HCT116 (cell line): Measurements from ENCODE around the gene DCAF6. TPM values are rescaled to one million over a fixed set of nuclear protein-coding genes. Genes with fewer than 3 reads are reported as not detected.

ENCODE experiments used
- ATAC-seq: fragments of 200-7000 bp; cut with Tn5 transposase; 2 replicates; pipeline ENCODE4 v1.9.1; 2020; ENCODE audit warnings: mild to moderate bottlenecking, moderate library complexity
- BruUV-seq: library from RNA; stranded (reverse); fragments of 400-500 nt; replicated peaks from 2 replicates; lab custom pipeline; 2021; lab: Mats Ljungman, UMichigan
- CTCF ChIA-PET: fragments of 300-600 bp; sonication (Branson Sonifier 250); formaldehyde crosslinking; loops from one replicate; lab custom pipeline; 2021; ENCODE audit warnings: antibody characterized with exemption; lab: Charles Lee
- POLR2A ChIA-PET: fragments of 300-600, 350-600 bp; sonication (Branson Sonifier 250); formaldehyde crosslinking; loops from one replicate; lab custom pipeline; 2021; ENCODE audit warnings: antibody characterized with exemption; lab: Charles Lee
- RAD21 ChIA-PET, 2 experiments: fragments of 300-600 bp; sonication (Branson Sonifier 250); formaldehyde crosslinking; loops; one replicate each; lab custom pipeline; 2023; ENCODE audit warnings: low total read pairs in 2 of 2; ENCODE audit not compliant: uncharacterized antibody in 2 of 2, unreplicated experiment in 2 of 2, low non-redundant PET in 1 of 2; lab: Charles Lee
- DNase-seq: peaks from one replicate; pipeline ENCODE4 v3.0.0-alpha.2; 2010; ENCODE audit warnings: low read depth, low spot score
- H2AFZ ChIP-seq: fragments of 200-600 bp; shearing (Covaris generic), sonication (generic); 2 replicates; pipeline ENCODE4 v1.6.1; 2017; ENCODE audit warnings: low read depth, mixed run types, mixed read lengths, antibody characterized with exemption, low read length; ENCODE audit not compliant: poor library complexity, severe bottlenecking
- H3K27ac ChIP-seq: 2 replicates; pipeline ENCODE4 v1.5.1; 2012; ENCODE audit warnings: low read depth, low read length
- H3K27me3 ChIP-seq: fragments of 200-600 bp; sonication (generic); 2 replicates; pipeline ENCODE4 v1.6.1; 2016; ENCODE audit warnings: mixed run types, low read length, mixed read lengths; ENCODE audit not compliant: insufficient read depth
- H3K36me3 ChIP-seq, 2 experiments: fragments of 200-500 bp in 1 of 2; fragments of 200-600 bp in 1 of 2; sonication (Bioruptor generic) in 1 of 2; sonication (generic) in 1 of 2; 2 replicates each; pipeline versions ENCODE4 v1.5.1 to v1.6.1; 2014 to 2016; ENCODE audit warnings: low read length in 2 of 2, inconsistent platforms in 1 of 2, mixed read lengths in 1 of 2, mixed run types in 1 of 2; ENCODE audit not compliant: insufficient read depth in 2 of 2, control insufficient read depth in 1 of 2
- H3K4me1 ChIP-seq, 2 experiments: fragments of 200-600 bp in 1 of 2; sonication (generic) in 1 of 2; 2 replicates each; pipeline versions ENCODE4 v1.5.1 to v1.6.1; 2012 to 2017; ENCODE audit warnings: low read length in 2 of 2, inconsistent platforms in 1 of 2, mild to moderate bottlenecking in 1 of 2, mixed read lengths in 1 of 2, mixed run types in 1 of 2, moderate library complexity in 1 of 2; ENCODE audit not compliant: insufficient read depth in 2 of 2, control insufficient read depth in 1 of 2
- H3K4me2 ChIP-seq: fragments of 200-600 bp; sonication (generic); 2 replicates; pipeline ENCODE4 v1.6.1; 2017; ENCODE audit warnings: mixed run types, low read length, mixed read lengths
- H3K4me3 ChIP-seq, 2 experiments: fragments of 200-600 bp in 1 of 2; sonication (generic) in 1 of 2; replicated peaks in 1 of 2; 2 replicates each; pipeline ENCODE4 v1.5.1; 2011 to 2016; ENCODE audit warnings: low read length in 2 of 2, control low read depth in 1 of 2, low read depth in 1 of 2, mild to moderate bottlenecking in 1 of 2, mixed read lengths in 1 of 2, mixed run types in 1 of 2
- H3K79me2 ChIP-seq: fragments of 200-600 bp; sonication (generic); 2 replicates; pipeline ENCODE4 v1.6.1; 2017; ENCODE audit warnings: mild to moderate bottlenecking, mixed run types, low read length, moderate library complexity, mixed read lengths; ENCODE audit not compliant: insufficient read depth
- H3K9ac ChIP-seq: fragments of 200-600 bp; sonication (generic); 2 replicates; pipeline ENCODE4 v1.6.1; 2016; ENCODE audit warnings: low read length, mixed read lengths
- H3K9me2 ChIP-seq: fragments of 200-600 bp; sonication (generic), shearing (Covaris generic); 2 replicates; pipeline ENCODE4 v1.6.1; 2017; ENCODE audit warnings: mixed run types, mild to moderate bottlenecking, moderate library complexity; ENCODE audit not compliant: insufficient read depth
- H3K9me3 ChIP-seq, 2 experiments: fragments of 200-500 bp in 1 of 2; fragments of 200-600 bp in 1 of 2; sonication (Bioruptor generic) in 1 of 2; sonication (generic) in 1 of 2; 2 replicates each; pipeline ENCODE4 v1.6.1; 2014 to 2017; ENCODE audit warnings: low read length in 2 of 2, mixed read lengths in 2 of 2, inconsistent platforms in 1 of 2, low read depth in 1 of 2, mild to moderate bottlenecking in 1 of 2, mixed run types in 1 of 2, moderate library complexity in 1 of 2; ENCODE audit not compliant: control insufficient read depth in 1 of 2, insufficient read depth in 1 of 2
- H4K20me1 ChIP-seq: fragments of 200-600 bp; sonication (generic), shearing (Covaris generic); 2 replicates; pipeline ENCODE4 v1.6.1; 2017; ENCODE audit warnings: mixed run types, mild to moderate bottlenecking, moderate library complexity; ENCODE audit not compliant: insufficient read depth
- EGR1 ChIP-seq: IDR thresholded peaks from 2 replicates; pipeline ENCODE4 v1.6.1; 2012; ENCODE audit warnings: low read depth
- EZH2 ChIP-seq: fragments of 200-600 bp; sonication (generic); IDR thresholded peaks from 2 replicates; pipeline ENCODE4 v1.6.1; 2017; ENCODE audit warnings: antibody characterized with exemption, mixed run types
- EZH2phosphoT487 ChIP-seq: fragments of 200-600 bp; IDR thresholded peaks from 2 replicates; pipeline ENCODE4 v1.6.1; 2018; ENCODE audit warnings: antibody characterized with exemption, borderline replicate concordance
- POLR2A ChIP-seq: IDR thresholded peaks from 2 replicates; pipeline ENCODE4 v1.7.0; 2011; ENCODE audit warnings: borderline replicate concordance; ENCODE audit not compliant: insufficient read depth, insufficient read length; ENCODE audit errors: extremely low read depth
- SP1 ChIP-seq: IDR thresholded peaks from 2 replicates; pipeline ENCODE4 v1.6.1; 2012; ENCODE audit warnings: low read depth
- TCF7L2 ChIP-seq: IDR thresholded peaks from 2 replicates; pipeline ENCODE4 v1.7.0; 2011; ENCODE audit warnings: borderline replicate concordance, inconsistent platforms; ENCODE audit not compliant: insufficient read depth, insufficient read length; ENCODE audit errors: extremely low read depth
- ZFX ChIP-seq: fragments of 450-650 bp; IDR thresholded peaks from 2 replicates; pipeline ENCODE4 v1.6.1; 2017
- intact Hi-C: fragments of 100-400 bp; cut with micrococcal nuclease; formaldehyde crosslinking; loops from 2 replicates; pipeline ENCODE4 v1.10.0; 2022
- total RNA-seq: library from RNA; stranded (reverse); gene quantifications from one replicate; pipeline ENCODE4 v1.2.1, GENCODE V29; 2021; ENCODE audit not compliant: unreplicated experiment
- TF ChIP-seq, protein P1 (sequence below): IDR thresholded peaks from 2 replicates; pipeline ENCODE4 v1.6.1; 2012
- TF ChIP-seq, protein P2 (sequence below): IDR thresholded peaks from 2 replicates; pipeline ENCODE4 v1.6.1; 2012

DCAF6 gene
- total RNA-seq, 1 experiment from 2014 or later: 34.2 TPM

DNA sequence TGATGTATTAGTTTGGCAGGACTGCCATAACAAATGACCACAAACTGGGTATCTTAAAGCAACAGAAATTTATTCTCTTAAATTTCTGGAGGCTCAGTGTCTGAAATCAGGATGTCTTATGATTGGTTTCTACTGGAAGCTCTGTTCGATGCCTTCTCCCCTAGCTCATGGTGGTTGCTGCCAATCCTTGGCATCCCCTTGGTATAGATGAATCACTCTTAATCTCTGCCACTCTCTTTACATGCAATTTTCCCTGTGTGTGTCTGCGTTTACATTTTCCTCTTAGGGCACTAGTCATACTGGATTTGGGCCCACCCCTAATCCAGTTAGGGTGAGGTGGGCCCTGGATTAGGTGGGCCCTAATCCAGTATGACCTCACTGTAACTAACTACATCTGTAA lies 55.1 kb downstream of the DCAF6 start:
- BruUV-seq: no TSS peak
- no peak for TF ChIP-seq EZH2phosphoT487
- no peak for TF ChIP-seq POLR2A
- TF ChIP-seq, all 23 proteins: peak for 0
- Histone ChIP-seq H3K4me2 (no peak overlapping the region), H3K9me2 (no peaks in the 10 kb centered on the region), H3K27ac (no peak overlapping the region), H3K27me3 (no peaks in the 10 kb centered on the region), H4K20me1 (no peaks in the 10 kb centered on the region), H3K4me3 (no peak overlapping the region), H3K36me3 (peaks cover 4% of the 10 kb centered on the region in 2 experiments; a peak in 3 of 4 replicates), H3K4me1 (0 out of 4 replicates have a peak, but pooled peaks cover 0 to 6% of the 10 kb centered on the region in 2 experiments), H3K79me2 (no peaks in the 10 kb centered on the region), H3K9ac (no peak overlapping the region), H2AFZ (no peak overlapping the region), H3K9me3 (no peaks in the 10 kb centered on the region)
- ATAC-seq: no peak
- ChIA-PET POLR2A (no interaction called here), CTCF (no interaction called here), RAD21 (no interaction called here)
- intact Hi-C loops: loop anchor here (5.0 kb wide), 1 partner anchor 264 kb away; no protein-coding TSS in a partner anchor
- no peak for DNase-seq

DNA sequence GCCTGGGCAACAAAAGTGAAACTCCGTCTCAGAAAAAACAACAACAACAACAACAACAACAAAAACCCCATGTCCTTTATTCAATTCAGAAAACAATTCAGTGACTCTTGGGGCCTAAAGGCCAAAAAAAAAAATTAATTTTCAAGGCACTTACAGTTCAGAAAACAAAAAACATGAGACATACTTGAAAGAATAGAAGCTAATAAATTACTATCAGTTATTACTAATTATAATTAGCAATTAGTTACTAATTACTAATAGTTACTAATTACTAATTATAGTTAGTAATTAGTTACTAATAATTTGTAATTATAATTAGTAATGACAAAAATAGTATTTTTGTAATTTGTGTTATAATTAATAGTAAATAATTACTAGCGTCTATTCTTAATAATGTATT lies 57.2 kb downstream of the DCAF6 start:
- ATAC-seq: no peak
- ChIA-PET POLR2A (no interaction called here), CTCF (no interaction called here)
- DNase-seq: no peak
- no TSS peak for BruUV-seq
- Histone ChIP-seq H3K4me3 (no peak overlapping the region), H3K4me1 (no peaks in the 10 kb centered on the region), H3K27me3 (no peaks in the 10 kb centered on the region), H3K9me2 (no peaks in the 10 kb centered on the region), H3K9ac (no peak overlapping the region)
- no peak for TF ChIP-seq POLR2A
- no peak for TF ChIP-seq EGR1
- no peak for TF ChIP-seq SP1
- TF ChIP-seq, protein P1, sequence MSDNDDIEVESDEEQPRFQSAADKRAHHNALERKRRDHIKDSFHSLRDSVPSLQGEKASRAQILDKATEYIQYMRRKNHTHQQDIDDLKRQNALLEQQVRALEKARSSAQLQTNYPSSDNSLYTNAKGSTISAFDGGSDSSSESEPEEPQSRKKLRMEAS: no peak
- no peak for TF ChIP-seq ZFX
- TF ChIP-seq TCF7L2: no peak
- no peak for TF ChIP-seq EZH2
- TF ChIP-seq, protein P2, sequence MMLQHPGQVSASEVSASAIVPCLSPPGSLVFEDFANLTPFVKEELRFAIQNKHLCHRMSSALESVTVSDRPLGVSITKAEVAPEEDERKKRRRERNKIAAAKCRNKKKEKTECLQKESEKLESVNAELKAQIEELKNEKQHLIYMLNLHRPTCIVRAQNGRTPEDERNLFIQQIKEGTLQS: no peak
- TF ChIP-seq, all 23 proteins: peak for 0
- no peak overlapping the region for H2AFZ ChIP-seq
- RAD21 ChIA-PET: no interaction called here
- no peaks in the 10 kb centered on the region for H4K20me1 ChIP-seq
- no peaks in the 10 kb centered on the region for H3K9me3 ChIP-seq
- intact Hi-C loops: loop anchor here (5.0 kb wide), 1 partner anchor 266 kb away; no protein-coding TSS in a partner anchor
- H3K4me2 ChIP-seq: no peak overlapping the region
- no peak overlapping the region for H3K27ac ChIP-seq
- H3K36me3 ChIP-seq: peaks cover 4% of the 10 kb centered on the region in 2 experiments; a peak in 3 of 4 replicates
- no peaks in the 10 kb centered on the region for H3K79me2 ChIP-seq
